Measurements from ENCODE around the gene ZNF587. TPM values are rescaled to one million over a fixed set of nuclear protein-coding genes. Genes with fewer than 3 reads are reported as not detected.
"Not testable (repeated sequence)": the region's sequence is repeated elsewhere in the genome, so short reads cannot be mapped to it uniquely, and the experiment has no call there.

The ZNF587 gene
- total RNA-seq, 2 experiments from 2014 or later = 22.7 to 45.9 TPM

DNA sequence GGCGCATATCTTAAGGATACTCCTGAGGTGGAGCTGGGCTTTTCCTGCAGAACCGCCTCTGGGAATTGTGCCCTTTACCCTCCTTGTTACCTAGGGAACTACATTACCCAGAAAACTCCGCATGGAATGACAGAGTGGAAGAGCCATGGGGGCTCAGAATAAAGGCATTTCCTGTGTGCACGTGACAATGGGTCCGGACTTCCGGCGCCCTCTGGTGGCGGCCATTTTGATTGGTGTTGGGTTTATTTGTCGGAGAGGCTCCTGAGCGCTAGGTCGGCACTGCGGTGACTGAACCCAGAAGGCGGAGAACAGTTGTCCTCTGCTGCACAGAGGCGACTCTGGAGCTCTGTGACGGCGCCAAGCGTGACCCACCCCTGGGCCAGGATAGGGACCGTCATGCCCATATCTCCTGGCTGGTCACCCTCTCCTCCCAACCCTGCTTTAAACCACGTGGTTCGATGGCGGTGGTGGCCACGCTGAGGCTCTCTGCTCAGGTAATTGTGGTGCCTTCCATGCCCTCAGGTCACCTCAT, 19.5 kb upstream of the ZNF587 start, which contains the start of gene ZNF587B:
Gene ZNF587B, plus strand, starts transcription at position 229 of the 532 bp plus-strand sequence. Its CDS starts 230 bp downstream, at position 459.
- no TSS peak for BruUV-seq (replicated peaks)
- Histone ChIP-seq H4K20me1 (ENCODE audit: insufficient read depth, low read length) (peaks cover 12% of the 10 kb centered on the region; the same call in 1 of the 2 replicates), H2AFZ (ENCODE audit: low read length) (no peak within 1 kb of the TSS), H3K4me3 (ENCODE audit: low read depth, low read length, poor library complexity, severe bottlenecking) (no peak within 1 kb of the TSS), H3K79me2 (ENCODE audit: insufficient read depth, low read depth, low read length) (peaks cover 66% of the 10 kb centered on the region), H3K4me1 (ENCODE audit: insufficient read depth, low read length, poor library complexity, severe bottlenecking) (no peaks in the 10 kb centered on the region), H3K4me2 (ENCODE audit: low read length) (no peak within 1 kb of the TSS), H3K27ac (ENCODE audit: low read depth, low read length, poor library complexity, severe bottlenecking) (no peak within 1 kb of the TSS), H3K9me2 (ENCODE audit: insufficient read depth, low read length) (no peaks in the 10 kb centered on the region), H3K36me3 (ENCODE audit: insufficient read depth, low read length) (peaks cover 42% of the 10 kb centered on the region), H3K9me3 (ENCODE audit: low read length) (no peaks in the 10 kb centered on the region)
- ChIA-PET POLR2A (no interaction called here), CTCF (ENCODE audit: unreplicated experiment) (no interaction called here)
- intact Hi-C loops (cut with micrococcal nuclease; ENCODE audit: unreplicated experiment) = no loop called here
- DNase-seq (ENCODE audit: low spot score) = peak; percentile 19
- no peak for TF ChIP-seq EZH2phosphoT487 (IDR thresholded peaks at IDR 0.05; ENCODE audit: borderline replicate concordance, low read depth, low read length)
- TF ChIP-seq, protein P1, sequence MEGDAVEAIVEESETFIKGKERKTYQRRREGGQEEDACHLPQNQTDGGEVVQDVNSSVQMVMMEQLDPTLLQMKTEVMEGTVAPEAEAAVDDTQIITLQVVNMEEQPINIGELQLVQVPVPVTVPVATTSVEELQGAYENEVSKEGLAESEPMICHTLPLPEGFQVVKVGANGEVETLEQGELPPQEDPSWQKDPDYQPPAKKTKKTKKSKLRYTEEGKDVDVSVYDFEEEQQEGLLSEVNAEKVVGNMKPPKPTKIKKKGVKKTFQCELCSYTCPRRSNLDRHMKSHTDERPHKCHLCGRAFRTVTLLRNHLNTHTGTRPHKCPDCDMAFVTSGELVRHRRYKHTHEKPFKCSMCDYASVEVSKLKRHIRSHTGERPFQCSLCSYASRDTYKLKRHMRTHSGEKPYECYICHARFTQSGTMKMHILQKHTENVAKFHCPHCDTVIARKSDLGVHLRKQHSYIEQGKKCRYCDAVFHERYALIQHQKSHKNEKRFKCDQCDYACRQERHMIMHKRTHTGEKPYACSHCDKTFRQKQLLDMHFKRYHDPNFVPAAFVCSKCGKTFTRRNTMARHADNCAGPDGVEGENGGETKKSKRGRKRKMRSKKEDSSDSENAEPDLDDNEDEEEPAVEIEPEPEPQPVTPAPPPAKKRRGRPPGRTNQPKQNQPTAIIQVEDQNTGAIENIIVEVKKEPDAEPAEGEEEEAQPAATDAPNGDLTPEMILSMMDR (conservative IDR thresholded peaks at IDR 0.05; ENCODE audit: low read length) = peak; percentile 78

DNA sequence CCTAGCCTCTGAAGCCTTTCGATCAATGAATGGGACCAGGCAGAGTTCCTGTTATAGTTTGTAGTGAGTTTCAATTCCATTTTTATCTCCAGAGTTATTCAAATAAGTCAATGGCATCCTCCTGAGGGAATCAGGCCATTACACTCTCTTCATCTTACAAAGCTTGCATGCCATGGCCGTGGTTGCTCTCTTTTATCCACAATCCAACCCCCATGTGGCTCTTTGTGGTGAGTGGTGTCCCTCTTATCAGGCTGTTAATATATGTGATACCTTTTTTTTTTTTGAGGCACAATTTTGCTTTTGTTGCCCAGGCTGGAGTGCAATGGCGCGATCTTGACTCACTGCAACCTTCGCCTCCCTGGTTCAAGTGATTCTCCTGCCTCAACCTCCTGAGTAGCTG, 12.7 kb upstream of the ZNF587 start:
- H2AFZ ChIP-seq (ENCODE audit: low read length); H3K9me2 ChIP-seq (ENCODE audit: insufficient read depth, low read length); intact Hi-C loops (cut with micrococcal nuclease; ENCODE audit: unreplicated experiment); H3K27ac ChIP-seq (ENCODE audit: low read depth, low read length, poor library complexity, severe bottlenecking); BruUV-seq (replicated peaks); H3K4me3 ChIP-seq (ENCODE audit: low read depth, low read length, poor library complexity, severe bottlenecking); H4K20me1 ChIP-seq (ENCODE audit: insufficient read depth, low read length); H3K4me2 ChIP-seq (ENCODE audit: low read length); H3K9me3 ChIP-seq (ENCODE audit: low read length); DNase-seq (ENCODE audit: low spot score); CTCF ChIA-PET (ENCODE audit: unreplicated experiment); H3K4me1 ChIP-seq (ENCODE audit: insufficient read depth, low read length, poor library complexity, severe bottlenecking): not testable (repeated sequence)
- peaks cover 47% of the 10 kb centered on the region for H3K36me3 ChIP-seq (ENCODE audit: insufficient read depth, low read length)
- H3K79me2 ChIP-seq (ENCODE audit: insufficient read depth, low read depth, low read length) = peaks cover 26% of the 10 kb centered on the region
- POLR2A ChIA-PET = interaction anchor here (0.7 kb wide), 1 partner anchor 960 kb away, joined by 6 read pairs; no protein-coding TSS in a partner anchor

DNA sequence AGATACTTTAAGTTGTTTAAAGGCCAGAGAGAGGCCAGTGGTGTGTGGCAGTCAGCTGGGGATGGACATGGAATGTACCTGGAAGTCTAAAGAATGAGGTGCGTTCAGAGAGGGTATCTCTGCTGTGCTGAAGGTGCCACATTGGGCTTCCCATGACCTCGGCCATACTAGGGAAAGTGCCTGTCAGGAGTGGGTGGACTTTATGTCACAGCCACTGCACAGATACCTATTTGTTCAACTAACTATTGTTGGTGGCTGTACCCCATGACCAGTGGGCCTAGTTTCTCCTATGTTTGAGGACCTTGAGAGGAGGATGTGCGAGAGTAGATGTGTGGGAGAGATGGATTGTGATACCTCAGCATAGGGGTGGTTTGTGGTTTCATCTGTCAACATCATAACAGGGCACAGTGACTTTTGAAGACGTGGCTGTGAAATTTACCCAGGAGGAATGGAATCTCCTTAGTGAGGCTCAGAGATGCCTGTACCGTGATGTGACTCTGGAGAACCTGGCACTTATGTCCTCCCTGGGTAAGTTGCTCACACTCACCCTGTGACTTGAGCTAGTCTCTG, 11.0 kb upstream of the ZNF587 start:
- H2AFZ ChIP-seq (ENCODE audit: low read length); CTCF ChIA-PET (ENCODE audit: unreplicated experiment); H3K4me2 ChIP-seq (ENCODE audit: low read length); intact Hi-C loops (cut with micrococcal nuclease; ENCODE audit: unreplicated experiment); POLR2A ChIA-PET; DNase-seq (ENCODE audit: low spot score); H3K9me2 ChIP-seq (ENCODE audit: insufficient read depth, low read length); H4K20me1 ChIP-seq (ENCODE audit: insufficient read depth, low read length); H3K9me3 ChIP-seq (ENCODE audit: low read length); H3K4me1 ChIP-seq (ENCODE audit: insufficient read depth, low read length, poor library complexity, severe bottlenecking); BruUV-seq (replicated peaks); H3K4me3 ChIP-seq (ENCODE audit: low read depth, low read length, poor library complexity, severe bottlenecking); H3K27ac ChIP-seq (ENCODE audit: low read depth, low read length, poor library complexity, severe bottlenecking): not testable (repeated sequence)
- Histone ChIP-seq H3K36me3 (ENCODE audit: insufficient read depth, low read length) (peaks cover 64% of the 10 kb centered on the region), H3K79me2 (ENCODE audit: insufficient read depth, low read depth, low read length) (peaks cover 26% of the 10 kb centered on the region; the same call in 1 of the 2 replicates)
